ENCODE data around the gene SLC9A3.

DNA sequence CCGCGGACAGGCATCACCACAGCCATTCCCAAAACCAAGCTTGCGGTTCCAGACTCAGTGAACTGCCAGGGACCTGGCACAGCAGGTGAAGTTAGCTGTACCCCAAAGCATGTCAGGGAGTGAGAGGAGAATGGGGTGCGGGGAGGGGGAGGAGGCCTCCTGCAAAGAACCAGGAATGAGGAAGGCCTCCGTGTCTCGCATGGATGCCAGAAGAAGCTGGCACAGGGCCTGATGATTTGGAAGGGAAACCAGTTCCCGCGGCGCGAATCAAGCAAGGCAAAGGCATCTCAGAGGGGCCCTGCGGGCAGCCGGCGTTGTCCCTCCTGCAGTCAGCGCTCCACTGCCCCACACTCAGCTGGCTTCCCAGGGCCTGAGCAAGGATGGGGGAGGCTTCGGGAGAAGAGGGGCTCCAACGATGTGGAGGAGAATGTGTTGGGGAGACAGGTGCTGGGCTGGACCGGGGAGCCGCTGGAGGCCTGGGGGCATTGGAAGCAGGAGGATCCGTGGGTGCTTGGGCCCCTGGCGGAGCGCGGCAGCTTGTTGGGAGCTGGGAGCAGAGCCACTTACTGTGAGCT is 14.6 kb downstream of the SLC9A3 start:
- TF ChIP-seq, protein P1, sequence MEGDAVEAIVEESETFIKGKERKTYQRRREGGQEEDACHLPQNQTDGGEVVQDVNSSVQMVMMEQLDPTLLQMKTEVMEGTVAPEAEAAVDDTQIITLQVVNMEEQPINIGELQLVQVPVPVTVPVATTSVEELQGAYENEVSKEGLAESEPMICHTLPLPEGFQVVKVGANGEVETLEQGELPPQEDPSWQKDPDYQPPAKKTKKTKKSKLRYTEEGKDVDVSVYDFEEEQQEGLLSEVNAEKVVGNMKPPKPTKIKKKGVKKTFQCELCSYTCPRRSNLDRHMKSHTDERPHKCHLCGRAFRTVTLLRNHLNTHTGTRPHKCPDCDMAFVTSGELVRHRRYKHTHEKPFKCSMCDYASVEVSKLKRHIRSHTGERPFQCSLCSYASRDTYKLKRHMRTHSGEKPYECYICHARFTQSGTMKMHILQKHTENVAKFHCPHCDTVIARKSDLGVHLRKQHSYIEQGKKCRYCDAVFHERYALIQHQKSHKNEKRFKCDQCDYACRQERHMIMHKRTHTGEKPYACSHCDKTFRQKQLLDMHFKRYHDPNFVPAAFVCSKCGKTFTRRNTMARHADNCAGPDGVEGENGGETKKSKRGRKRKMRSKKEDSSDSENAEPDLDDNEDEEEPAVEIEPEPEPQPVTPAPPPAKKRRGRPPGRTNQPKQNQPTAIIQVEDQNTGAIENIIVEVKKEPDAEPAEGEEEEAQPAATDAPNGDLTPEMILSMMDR (conservative IDR thresholded peaks at IDR 0.05 in 1 of 2, IDR thresholded peaks at IDR 0.05 in 1 of 2; ENCODE audit: extremely low read depth in 1 of 2, insufficient read depth in 1 of 2, low read depth in 1 of 2, low read length in 2 of 2) = no peak
- no peak for TF ChIP-seq EZH2 (IDR thresholded peaks at IDR 0.05; ENCODE audit: borderline replicate concordance, low read length)

Data from mammary epithelial cell (primary cell).